PC-9 (cell line): ENCODE measurements around the gene NUTF2. TPM values are rescaled to one million over a fixed set of nuclear protein-coding genes. Genes with fewer than 3 reads are reported as not detected.

Experiments used
- BruUV-seq: library from RNA; stranded (reverse); fragments of 400-500 nt; replicated peaks from 2 replicates; lab custom pipeline; 2021; lab: Mats Ljungman, UMichigan
- CTCF ChIA-PET: fragments of 300-600 bp; sonication (Branson Sonifier 250); formaldehyde crosslinking; loops from one replicate; lab custom pipeline; 2022; ENCODE audit warnings: antibody characterized with exemption; lab: Charles Lee
- POLR2A ChIA-PET: fragments of 300-600 bp; sonication (Branson Sonifier 250); formaldehyde crosslinking; loops from one replicate; lab custom pipeline; 2022; ENCODE audit warnings: antibody characterized with exemption; ENCODE audit not compliant: unreplicated experiment; lab: Charles Lee
- DNase-seq, 2 experiments: peaks; one replicate each; pipeline versions ENCODE4 v3.0.0 to v3.0.0-alpha.2; 2015 to 2022; ENCODE audit warnings: mixed read lengths in 1 of 2
- H2AFZ ChIP-seq: fragments of 200-600 bp; sonication (generic); 2 replicates; pipeline ENCODE4 v1.8.1; 2017; ENCODE audit warnings: antibody characterized with exemption
- H3F3A ChIP-seq: fragments of 200-600 bp; sonication (generic); 2 replicates; pipeline ENCODE4 v1.8.1; 2017; ENCODE audit warnings: antibody characterized with exemption, mild to moderate bottlenecking, low read depth; ENCODE audit not compliant: insufficient read depth
- H3K27ac ChIP-seq: fragments of 200-600 bp; sonication (generic); 2 replicates; pipeline ENCODE4 v1.6.1; 2016; ENCODE audit warnings: mixed run types
- H3K27me3 ChIP-seq: fragments of 200-600 bp; sonication (generic); 2 replicates; pipeline ENCODE4 v1.6.1; 2016; ENCODE audit warnings: low read depth, mixed run types; ENCODE audit not compliant: insufficient read depth
- H3K36me3 ChIP-seq: fragments of 200-600 bp; sonication (generic); 2 replicates; pipeline ENCODE4 v1.6.1; 2016; ENCODE audit warnings: low read depth, mixed run types
- H3K4me1 ChIP-seq: fragments of 200-600 bp; sonication (generic); replicated peaks from 2 replicates; pipeline ENCODE4 v1.6.1; 2016; ENCODE audit warnings: mixed run types; ENCODE audit not compliant: insufficient read depth
- H3K4me2 ChIP-seq: fragments of 200-600 bp; sonication (generic); 2 replicates; pipeline ENCODE4 v1.6.1; 2017; ENCODE audit warnings: mixed run types
- H3K4me3 ChIP-seq: fragments of 200-600 bp; sonication (generic); 2 replicates; pipeline ENCODE4 v1.6.1; 2016; ENCODE audit warnings: mixed run types
- H3K79me2 ChIP-seq: fragments of 200-600 bp; sonication (generic); 2 replicates; pipeline ENCODE4 v1.6.1; 2017; ENCODE audit warnings: low read depth, mixed run types
- H3K9me2 ChIP-seq: fragments of 200-600 bp; sonication (generic); 2 replicates; pipeline ENCODE4 v1.8.1; 2017; ENCODE audit warnings: mild to moderate bottlenecking; ENCODE audit not compliant: insufficient read depth
- H3K9me3 ChIP-seq: fragments of 200-600 bp; sonication (generic); 2 replicates; pipeline ENCODE4 v1.8.1; 2016; ENCODE audit warnings: low read depth; ENCODE audit not compliant: insufficient read depth
- H4K20me1 ChIP-seq: fragments of 200-600 bp; sonication (generic); 2 replicates; pipeline ENCODE4 v1.8.1; 2017; ENCODE audit not compliant: insufficient read depth
- CTCF ChIP-seq: fragments of 200-600 bp; sonication (generic); conservative IDR thresholded peaks from 2 replicates; pipeline ENCODE4 v1.6.1; 2017; ENCODE audit warnings: mixed run types, antibody characterized with exemption, mild to moderate bottlenecking, moderate library complexity
- EZH2 ChIP-seq: fragments of 200-600 bp; sonication (generic); IDR thresholded peaks from 2 replicates; pipeline ENCODE4 v1.8.0; 2017; ENCODE audit warnings: antibody characterized with exemption, low read depth
- intact Hi-C: fragments of 100-400 bp; cut with micrococcal nuclease; formaldehyde crosslinking; loops from one replicate; pipeline ENCODE4 v1.10.0; 2022; ENCODE audit not compliant: unreplicated experiment
- total RNA-seq: library from RNA; stranded (reverse); gene quantifications from 2 replicates; pipeline ENCODE4 v1.2.3, GENCODE V29; 2021

Gene NUTF2
- total RNA-seq, 1 experiment from 2014 or later = 147 TPM

GRCh38 chr16:67848118-67848517 lies 1.4 kb downstream of the NUTF2 start:
- BruUV-seq = no TSS peak
- ChIA-PET CTCF (interaction anchor here (0.7 kb wide), 1 partner anchor 185 kb away, joined by 4 read pairs; no protein-coding TSS in a partner anchor), POLR2A (no interaction called here)
- Histone ChIP-seq H3K4me2 (peak overlapping the region; percentile 93), H3K79me2 (peaks cover 88% of the 10 kb centered on the region), H3K27me3 (no peaks in the 10 kb centered on the region), H3K36me3 (no peaks in the 10 kb centered on the region; the same call in 1 of the 2 replicates), H3K27ac (peak overlapping the region; percentile 70; the same call in 1 of the 2 replicates), H3K9me3 (no peaks in the 10 kb centered on the region), H3K4me3 (peak overlapping the region; percentile 100), H4K20me1 (peaks cover 53% of the 10 kb centered on the region), H3F3A (peaks cover 23% of the 10 kb centered on the region; the same call in 1 of the 2 replicates), H3K4me1 (peaks cover 37% of the 10 kb centered on the region), H3K9me2 (no peaks in the 10 kb centered on the region), H2AFZ (no peak overlapping the region)
- intact Hi-C loops = loop anchor here (5.0 kb wide), 1 partner anchor 41 kb away; the partner anchor contains the start of genes RANBP10 and TSNAXIP1
- TF ChIP-seq CTCF (no peak), EZH2 (no peak)
- no peak for DNase-seq

GRCh38 chr16:67853670-67854069 lies 6.9 kb downstream of the NUTF2 start:
- CTCF ChIA-PET = no interaction called here
- Histone ChIP-seq H3K27me3 (no peaks in the 10 kb centered on the region), H3K4me3 (no peak overlapping the region), H3K4me1 (peaks cover 30% of the 10 kb centered on the region), H3K9me2 (no peaks in the 10 kb centered on the region), H2AFZ (no peak overlapping the region), H3K9me3 (no peaks in the 10 kb centered on the region), H3K79me2 (peaks cover 92% of the 10 kb centered on the region), H3K36me3 (no peaks in the 10 kb centered on the region; the same call in 1 of the 2 replicates), H3K4me2 (no peak overlapping the region), H3F3A (peaks cover 39% of the 10 kb centered on the region), H4K20me1 (peaks cover 93% of the 10 kb centered on the region), H3K27ac (no peak overlapping the region)
- no peak for DNase-seq
- TF ChIP-seq CTCF (no peak), EZH2 (no peak)
- intact Hi-C loops = no loop called here
- BruUV-seq = no TSS peak
- POLR2A ChIA-PET = no interaction called here

- BruUV-seq = no TSS peak
- H3K79me2 ChIP-seq = peaks cover 92% of the 10 kb centered on the region
- ChIA-PET CTCF (no interaction called here), POLR2A (no interaction called here)
- H3K9me2 ChIP-seq = no peaks in the 10 kb centered on the region
- H3K27ac ChIP-seq = no peak overlapping the region
- 0 out of 2 replicates have a peak, but pooled peaks cover 7% of the 10 kb centered on the region for H3K36me3 ChIP-seq
- H3K4me3 ChIP-seq = no peak overlapping the region
- no peak overlapping the region for H3K4me2 ChIP-seq
- H3K4me1 ChIP-seq = peaks cover 44% of the 10 kb centered on the region
- H3K27me3 ChIP-seq = no peaks in the 10 kb centered on the region
- H3F3A ChIP-seq = peaks cover 52% of the 10 kb centered on the region
- no peak for TF ChIP-seq EZH2
- TF ChIP-seq CTCF = no peak
- H4K20me1 ChIP-seq = peaks cover 94% of the 10 kb centered on the region
- intact Hi-C loops = loop anchor here (5.0 kb wide), 2 partner anchors 138 to 178 kb away; partner anchors contain the start of gene GFOD2
- no peak overlapping the region for H2AFZ ChIP-seq
- H3K9me3 ChIP-seq = no peaks in the 10 kb centered on the region
- DNase-seq = no peak
Measured at GRCh38 chr16:67855789-67856188, 9.1 kb downstream of the NUTF2 start.
